HCT116 (cell line): ENCODE measurements around the gene CACNA1E. TPM values are rescaled to one million over a fixed set of nuclear protein-coding genes. Genes with fewer than 3 reads are reported as not detected.

Experiments
- ATAC-seq: fragments of 200-7000 bp; cut with Tn5 transposase; 2 replicates; pipeline ENCODE4 v1.9.1; 2020; ENCODE audit warnings: mild to moderate bottlenecking, moderate library complexity
- BruUV-seq: library from RNA; stranded (reverse); fragments of 400-500 nt; replicated peaks from 2 replicates; lab custom pipeline; 2021; lab: Mats Ljungman, UMichigan
- CTCF ChIA-PET: fragments of 300-600 bp; sonication (Branson Sonifier 250); formaldehyde crosslinking; loops from one replicate; lab custom pipeline; 2021; ENCODE audit warnings: antibody characterized with exemption; lab: Charles Lee
- POLR2A ChIA-PET: fragments of 300-600, 350-600 bp; sonication (Branson Sonifier 250); formaldehyde crosslinking; loops from one replicate; lab custom pipeline; 2021; ENCODE audit warnings: antibody characterized with exemption; lab: Charles Lee
- RAD21 ChIA-PET, 2 experiments: fragments of 300-600 bp; sonication (Branson Sonifier 250); formaldehyde crosslinking; loops; one replicate each; lab custom pipeline; 2023; ENCODE audit warnings: low total read pairs in 2 of 2; ENCODE audit not compliant: uncharacterized antibody in 2 of 2, unreplicated experiment in 2 of 2, low non-redundant PET in 1 of 2; lab: Charles Lee
- DNase-seq: peaks from one replicate; pipeline ENCODE4 v3.0.0-alpha.2; 2010; ENCODE audit warnings: low read depth, low spot score
- H2AFZ ChIP-seq: fragments of 200-600 bp; shearing (Covaris generic), sonication (generic); 2 replicates; pipeline ENCODE4 v1.6.1; 2017; ENCODE audit warnings: low read depth, mixed run types, mixed read lengths, antibody characterized with exemption, low read length; ENCODE audit not compliant: poor library complexity, severe bottlenecking
- H3K27ac ChIP-seq: 2 replicates; pipeline ENCODE4 v1.5.1; 2012; ENCODE audit warnings: low read depth, low read length
- H3K27me3 ChIP-seq: fragments of 200-600 bp; sonication (generic); 2 replicates; pipeline ENCODE4 v1.6.1; 2016; ENCODE audit warnings: mixed run types, low read length, mixed read lengths; ENCODE audit not compliant: insufficient read depth
- H3K36me3 ChIP-seq, 2 experiments: fragments of 200-500 bp in 1 of 2; fragments of 200-600 bp in 1 of 2; sonication (Bioruptor generic) in 1 of 2; sonication (generic) in 1 of 2; 2 replicates each; pipeline versions ENCODE4 v1.5.1 to v1.6.1; 2014 to 2016; ENCODE audit warnings: low read length in 2 of 2, inconsistent platforms in 1 of 2, mixed read lengths in 1 of 2, mixed run types in 1 of 2; ENCODE audit not compliant: insufficient read depth in 2 of 2, control insufficient read depth in 1 of 2
- H3K4me1 ChIP-seq, 2 experiments: fragments of 200-600 bp in 1 of 2; sonication (generic) in 1 of 2; 2 replicates each; pipeline versions ENCODE4 v1.5.1 to v1.6.1; 2012 to 2017; ENCODE audit warnings: low read length in 2 of 2, inconsistent platforms in 1 of 2, mild to moderate bottlenecking in 1 of 2, mixed read lengths in 1 of 2, mixed run types in 1 of 2, moderate library complexity in 1 of 2; ENCODE audit not compliant: insufficient read depth in 2 of 2, control insufficient read depth in 1 of 2
- H3K4me2 ChIP-seq: fragments of 200-600 bp; sonication (generic); 2 replicates; pipeline ENCODE4 v1.6.1; 2017; ENCODE audit warnings: mixed run types, low read length, mixed read lengths
- H3K4me3 ChIP-seq, 2 experiments: fragments of 200-600 bp in 1 of 2; sonication (generic) in 1 of 2; replicated peaks in 1 of 2; 2 replicates each; pipeline ENCODE4 v1.5.1; 2011 to 2016; ENCODE audit warnings: low read length in 2 of 2, control low read depth in 1 of 2, low read depth in 1 of 2, mild to moderate bottlenecking in 1 of 2, mixed read lengths in 1 of 2, mixed run types in 1 of 2
- H3K79me2 ChIP-seq: fragments of 200-600 bp; sonication (generic); 2 replicates; pipeline ENCODE4 v1.6.1; 2017; ENCODE audit warnings: mild to moderate bottlenecking, mixed run types, low read length, moderate library complexity, mixed read lengths; ENCODE audit not compliant: insufficient read depth
- H3K9ac ChIP-seq: fragments of 200-600 bp; sonication (generic); 2 replicates; pipeline ENCODE4 v1.6.1; 2016; ENCODE audit warnings: low read length, mixed read lengths
- H3K9me2 ChIP-seq: fragments of 200-600 bp; sonication (generic), shearing (Covaris generic); 2 replicates; pipeline ENCODE4 v1.6.1; 2017; ENCODE audit warnings: mixed run types, mild to moderate bottlenecking, moderate library complexity; ENCODE audit not compliant: insufficient read depth
- H3K9me3 ChIP-seq, 2 experiments: fragments of 200-500 bp in 1 of 2; fragments of 200-600 bp in 1 of 2; sonication (Bioruptor generic) in 1 of 2; sonication (generic) in 1 of 2; 2 replicates each; pipeline ENCODE4 v1.6.1; 2014 to 2017; ENCODE audit warnings: low read length in 2 of 2, mixed read lengths in 2 of 2, inconsistent platforms in 1 of 2, low read depth in 1 of 2, mild to moderate bottlenecking in 1 of 2, mixed run types in 1 of 2, moderate library complexity in 1 of 2; ENCODE audit not compliant: control insufficient read depth in 1 of 2, insufficient read depth in 1 of 2
- H4K20me1 ChIP-seq: fragments of 200-600 bp; sonication (generic), shearing (Covaris generic); 2 replicates; pipeline ENCODE4 v1.6.1; 2017; ENCODE audit warnings: mixed run types, mild to moderate bottlenecking, moderate library complexity; ENCODE audit not compliant: insufficient read depth
- CBX3 ChIP-seq: IDR thresholded peaks from 2 replicates; pipeline ENCODE4 v1.6.1; 2012; ENCODE audit warnings: low read depth
- EGR1 ChIP-seq: IDR thresholded peaks from 2 replicates; pipeline ENCODE4 v1.6.1; 2012; ENCODE audit warnings: low read depth
- ELF1 ChIP-seq: IDR thresholded peaks from 2 replicates; pipeline ENCODE4 v1.6.1; 2012; ENCODE audit warnings: low read depth, borderline replicate concordance
- EZH2 ChIP-seq: fragments of 200-600 bp; sonication (generic); IDR thresholded peaks from 2 replicates; pipeline ENCODE4 v1.6.1; 2017; ENCODE audit warnings: antibody characterized with exemption, mixed run types
- EZH2phosphoT487 ChIP-seq: fragments of 200-600 bp; IDR thresholded peaks from 2 replicates; pipeline ENCODE4 v1.6.1; 2018; ENCODE audit warnings: antibody characterized with exemption, borderline replicate concordance
- JUND ChIP-seq: IDR thresholded peaks from 2 replicates; pipeline ENCODE4 v1.6.1; 2012
- POLR2AphosphoS5 ChIP-seq: IDR thresholded peaks from 2 replicates; pipeline ENCODE4 v1.6.1; 2011; ENCODE audit warnings: mild to moderate bottlenecking, low read depth, low read length, moderate library complexity
- SIN3A ChIP-seq: IDR thresholded peaks from 2 replicates; pipeline ENCODE4 v1.6.1; 2012; ENCODE audit warnings: low read depth
- SP1 ChIP-seq: IDR thresholded peaks from 2 replicates; pipeline ENCODE4 v1.6.1; 2012; ENCODE audit warnings: low read depth
- SRF ChIP-seq: IDR thresholded peaks from 2 replicates; pipeline ENCODE4 v1.6.1; 2012; ENCODE audit warnings: low read depth
- TCF7L2 ChIP-seq: IDR thresholded peaks from 2 replicates; pipeline ENCODE4 v1.7.0; 2011; ENCODE audit warnings: borderline replicate concordance, inconsistent platforms; ENCODE audit not compliant: insufficient read depth, insufficient read length; ENCODE audit errors: extremely low read depth
- YY1 ChIP-seq: IDR thresholded peaks from 2 replicates; pipeline ENCODE4 v1.6.1; 2011; ENCODE audit warnings: low read length, low read depth, moderate library complexity, mild to moderate bottlenecking; ENCODE audit not compliant: insufficient replicate concordance; ENCODE audit errors: extremely low read depth
- ZNF274 ChIP-seq: fragments of 200-500 bp; sonication (Bioruptor generic); IDR thresholded peaks from 2 replicates; pipeline ENCODE4 v1.6.1; 2014; ENCODE audit warnings: mild to moderate bottlenecking, low read depth, low read length, inconsistent platforms
- intact Hi-C: fragments of 100-400 bp; cut with micrococcal nuclease; formaldehyde crosslinking; loops from 2 replicates; pipeline ENCODE4 v1.10.0; 2022
- total RNA-seq: library from RNA; stranded (reverse); gene quantifications from one replicate; pipeline ENCODE4 v1.2.1, GENCODE V29; 2021; ENCODE audit not compliant: unreplicated experiment

The CACNA1E gene
- total RNA-seq, 1 experiment from 2014 or later = 0.02 TPM

DNA sequence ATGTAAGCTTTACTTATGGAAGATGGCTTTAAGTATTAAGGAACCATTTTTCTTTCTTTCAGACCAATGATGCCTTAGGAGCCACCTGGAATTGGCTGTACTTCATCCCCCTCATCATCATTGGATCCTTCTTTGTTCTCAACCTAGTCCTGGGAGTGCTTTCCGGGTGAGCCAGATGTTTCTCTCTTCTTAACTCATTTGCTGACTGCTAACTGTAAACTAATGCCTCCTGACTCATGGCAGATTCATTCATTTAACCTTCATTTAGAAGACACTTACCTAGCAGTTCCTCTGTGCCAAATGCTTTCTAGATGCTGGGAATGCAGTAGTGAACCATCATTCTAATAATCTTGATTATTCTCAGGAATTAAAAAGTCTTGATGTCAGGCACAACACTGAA lies 168.0 kb downstream of the CACNA1E start:
- no peak overlapping the region for H2AFZ ChIP-seq
- H3K4me2 ChIP-seq = no peak overlapping the region
- no peak for TF ChIP-seq ELF1
- no peak for TF ChIP-seq EGR1
- TF ChIP-seq SRF = no peak
- no peak for TF ChIP-seq ZNF274
- no peak for TF ChIP-seq EZH2phosphoT487
- no peak for TF ChIP-seq EZH2
- no peak for TF ChIP-seq JUND
- TF ChIP-seq TCF7L2 = no peak
- TF ChIP-seq SP1 = no peak
- TF ChIP-seq SIN3A = no peak
- TF ChIP-seq CBX3 = no peak
- H3K4me1 ChIP-seq = peaks cover 0 to 5% of the 10 kb centered on the region in 2 experiments; a peak in 1 of 4 replicates
- H3K4me3 ChIP-seq = no peak overlapping the region
- ChIA-PET POLR2A (no interaction called here), CTCF (no interaction called here), RAD21 (no interaction called here)
- no peak overlapping the region for H3K27ac ChIP-seq
- no TSS peak for BruUV-seq
- DNase-seq (no peak), ATAC-seq (no peak)
- no peaks in the 10 kb centered on the region for H3K79me2 ChIP-seq
- H3K27me3 ChIP-seq = peaks cover 16% of the 10 kb centered on the region; the same call in 1 of the 2 replicates
- no peaks in the 10 kb centered on the region for H3K9me2 ChIP-seq
- no peaks in the 10 kb centered on the region for H3K9me3 ChIP-seq
- H3K36me3 ChIP-seq = no peaks in the 10 kb centered on the region
- no peaks in the 10 kb centered on the region for H4K20me1 ChIP-seq
- intact Hi-C loops = no loop called here
- no peak overlapping the region for H3K9ac ChIP-seq

DNA sequence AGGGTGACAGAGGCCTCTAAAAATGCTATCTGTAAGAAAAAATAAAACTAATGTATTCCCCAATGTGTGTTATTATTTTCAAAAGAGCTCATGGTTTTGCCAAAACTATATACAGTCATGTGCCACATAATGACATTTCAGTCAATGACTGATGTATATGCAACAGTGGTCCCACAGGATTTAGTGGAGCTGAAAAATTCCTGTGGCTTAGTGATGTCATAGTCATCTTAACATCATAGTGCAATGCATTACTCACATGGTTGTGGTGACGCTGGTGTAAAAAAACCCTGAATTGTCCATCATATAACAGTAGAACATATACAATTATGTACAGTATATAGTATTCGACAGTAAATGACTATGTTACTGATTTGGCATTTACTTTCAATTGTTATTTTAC lies 172.4 kb downstream of the CACNA1E start:
- ATAC-seq (no peak), DNase-seq (no peak)
- Histone ChIP-seq H3K4me1 (no peaks in the 10 kb centered on the region), H3K4me3 (no peak overlapping the region), H3K9me2 (no peaks in the 10 kb centered on the region), H3K36me3 (no peaks in the 10 kb centered on the region), H3K9me3 (no peaks in the 10 kb centered on the region), H3K27ac (no peak overlapping the region), H3K27me3 (0 out of 2 replicates have a peak, but pooled peaks cover 5% of the 10 kb centered on the region), H3K4me2 (no peak overlapping the region), H3K79me2 (no peaks in the 10 kb centered on the region), H3K9ac (no peak overlapping the region), H2AFZ (no peak overlapping the region), H4K20me1 (no peaks in the 10 kb centered on the region)
- POLR2A ChIA-PET = no interaction called here
- intact Hi-C loops = no loop called here
- RAD21 ChIA-PET = no interaction called here
- BruUV-seq = no TSS peak
- CTCF ChIA-PET = no interaction called here
- TF ChIP-seq EZH2phosphoT487 (no peak), YY1 (no peak), POLR2AphosphoS5 (no peak), TCF7L2 (no peak), ELF1 (no peak), ZNF274 (no peak), CBX3 (no peak)
